H1 (cell line): ENCODE results near the gene PSMD5. TPM values are rescaled to one million over a fixed set of nuclear protein-coding genes. Genes with fewer than 3 reads are reported as not detected.

ENCODE experiments used
- CHD2 ChIP-seq: IDR thresholded peaks from 2 replicates; pipeline ENCODE4 v1.6.1; 2012; ENCODE audit warnings: low read length, improper control_type of control experiment
- RBBP5 ChIP-seq: IDR thresholded peaks from 2 replicates; pipeline ENCODE4 v1.7.1; 2012; ENCODE audit warnings: low read depth, mild to moderate bottlenecking, inconsistent platforms, low read length, moderate library complexity, borderline replicate concordance
- SIRT6 ChIP-seq: IDR thresholded peaks from one replicate; pipeline ENCODE4 v1.7.1; 2012; ENCODE audit warnings: low read length, inconsistent platforms
- SRF ChIP-seq: IDR thresholded peaks from 2 replicates; pipeline ENCODE4 v1.6.1; 2011; ENCODE audit warnings: mild to moderate bottlenecking, low read depth, low read length, moderate library complexity
- TAF1 ChIP-seq: IDR thresholded peaks from 2 replicates; pipeline ENCODE4 v1.6.1; 2011; ENCODE audit warnings: mild to moderate bottlenecking, low read depth, low read length
- TCF12 ChIP-seq: IDR thresholded peaks from 2 replicates; pipeline ENCODE4 v1.6.1; 2011; ENCODE audit warnings: low read depth, mild to moderate bottlenecking, low read length
- polyA plus RNA-seq, 7 experiments: library from polyadenylated mRNA; depleted of rRNA in 3 of 7; stranded (reverse) in 5 of 7; unstranded in 2 of 7; fragments of >200 nt in 5 of 7; fragments of 200-250 nt in 2 of 7; gene quantifications; 1 replicate in 5 of 7; 2 replicates in 1 of 7; 4 replicates in 1 of 7; pipeline versions ENCODE4 v1.2.1 to v1.2.3, GENCODE V29; 2011 to 2013; ENCODE audit warnings: missing spikeins in 2 of 7, mixed read lengths in 2 of 7
- total RNA-seq: library from RNA; stranded (reverse); fragmentation: NEBNext Ultra II Directional; extraction: Animal tissue kit (Norgen Biotek cat#: 25700); gene quantifications from 2 replicates; pipeline ENCODE4 v1.2.1, GENCODE V29; 2021

PSMD5 gene
- total and polyA plus RNA-seq, 2 of the 8 experiments (the other 6 are each of a cell fraction or from before 2014, with no cell fraction given) = 19.2 to 30.5 TPM

DNA sequence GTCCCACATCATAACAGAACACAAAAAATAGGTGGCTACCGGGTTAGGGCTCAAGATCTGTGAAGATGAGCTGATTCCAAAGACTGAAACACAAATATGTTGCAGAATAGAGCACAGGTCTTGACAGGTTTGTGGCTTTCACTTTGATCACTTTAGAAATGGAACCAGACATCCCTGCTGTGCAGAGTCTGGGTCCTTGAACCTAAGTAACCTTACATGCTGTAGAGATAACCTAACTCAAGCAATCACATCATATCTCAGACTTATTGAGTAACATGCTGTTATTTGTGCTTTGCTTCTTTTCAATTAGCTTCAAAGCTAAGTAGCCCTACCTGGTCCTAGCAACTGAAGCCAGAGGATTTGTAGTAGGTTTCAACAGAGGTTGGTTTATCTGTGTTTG is 73.8 kb downstream of the PSMD5 start (continued):
- TF ChIP-seq TCF12 (no peak), CHD2 (no peak), SRF (no peak), SIRT6 (no peak), TAF1 (no peak), RBBP5 (no peak)
